Fibroblast of villous mesenchyme (primary cell): ENCODE results near the gene BTBD9. TPM values are rescaled to one million over a fixed set of nuclear protein-coding genes. Genes with fewer than 3 reads are reported as not detected.

ENCODE experiments used
- DNase-seq: peaks from one replicate; pipeline ENCODE4 v3.0.0-alpha.2; 2010; ENCODE audit warnings: low read depth
- H3K4me3 ChIP-seq: 2 replicates; pipeline ENCODE4 v1.5.1; 2011; ENCODE audit warnings: low read depth, mild to moderate bottlenecking, low read length
- total RNA-seq: library from RNA; depleted of rRNA; stranded (reverse); fragments of >200 nt; gene quantifications from 2 replicates; pipeline ENCODE4 v1.2.3, GENCODE V29; 2012
- TF ChIP-seq, protein P1 (sequence below): IDR thresholded peaks from 2 replicates; pipeline ENCODE4 v1.5.1; 2012; ENCODE audit warnings: low read depth, mild to moderate bottlenecking, low read length; ENCODE audit not compliant: insufficient read depth

Gene BTBD9
- total RNA-seq, 1 donor, result 12.1 TPM

- TF ChIP-seq, protein P1, sequence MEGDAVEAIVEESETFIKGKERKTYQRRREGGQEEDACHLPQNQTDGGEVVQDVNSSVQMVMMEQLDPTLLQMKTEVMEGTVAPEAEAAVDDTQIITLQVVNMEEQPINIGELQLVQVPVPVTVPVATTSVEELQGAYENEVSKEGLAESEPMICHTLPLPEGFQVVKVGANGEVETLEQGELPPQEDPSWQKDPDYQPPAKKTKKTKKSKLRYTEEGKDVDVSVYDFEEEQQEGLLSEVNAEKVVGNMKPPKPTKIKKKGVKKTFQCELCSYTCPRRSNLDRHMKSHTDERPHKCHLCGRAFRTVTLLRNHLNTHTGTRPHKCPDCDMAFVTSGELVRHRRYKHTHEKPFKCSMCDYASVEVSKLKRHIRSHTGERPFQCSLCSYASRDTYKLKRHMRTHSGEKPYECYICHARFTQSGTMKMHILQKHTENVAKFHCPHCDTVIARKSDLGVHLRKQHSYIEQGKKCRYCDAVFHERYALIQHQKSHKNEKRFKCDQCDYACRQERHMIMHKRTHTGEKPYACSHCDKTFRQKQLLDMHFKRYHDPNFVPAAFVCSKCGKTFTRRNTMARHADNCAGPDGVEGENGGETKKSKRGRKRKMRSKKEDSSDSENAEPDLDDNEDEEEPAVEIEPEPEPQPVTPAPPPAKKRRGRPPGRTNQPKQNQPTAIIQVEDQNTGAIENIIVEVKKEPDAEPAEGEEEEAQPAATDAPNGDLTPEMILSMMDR, result no peak
- H3K4me3 ChIP-seq, result no peak overlapping the region
- DNase-seq, result no peak
Measured at GRCh38 chr6:38269461-38270172, 370.1 kb downstream of the BTBD9 start.

GRCh38 chr6:38268342-38268741 is 371.4 kb downstream of the BTBD9 start:
- TF ChIP-seq, protein P1, result no peak
- no peak overlapping the region for H3K4me3 ChIP-seq
- DNase-seq, result no peak

DNA sequence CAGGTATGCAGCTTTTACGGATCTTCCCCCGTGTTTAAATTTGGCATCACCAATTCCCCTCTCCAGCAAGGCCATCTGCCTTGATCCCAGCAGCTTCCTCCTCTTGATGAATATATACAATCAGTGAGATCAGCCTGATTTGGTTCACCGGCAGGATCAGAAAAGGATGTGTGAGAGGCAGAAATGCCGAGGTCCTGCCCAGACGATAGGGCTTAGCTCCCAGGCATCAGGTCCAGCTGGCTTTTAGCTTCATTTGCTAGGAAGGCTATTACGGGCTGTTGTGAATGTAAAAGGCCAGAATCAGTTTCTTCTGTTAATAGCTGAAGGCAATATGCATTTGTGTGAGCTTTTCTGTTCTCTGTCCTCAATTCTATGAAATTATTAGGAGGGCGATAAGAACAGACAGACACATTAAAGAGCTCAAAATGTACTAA is 372.8 kb downstream of the BTBD9 start:
- TF ChIP-seq, protein P1, result no peak
- DNase-seq, result no peak

GRCh38 chr6:38264605-38265004 is 375.1 kb downstream of the BTBD9 start:
- H3K4me3 ChIP-seq, result no peak overlapping the region
- TF ChIP-seq, protein P1, result no peak
- DNase-seq, result no peak

More for the DNA sequence above, 372.8 kb downstream of the BTBD9 start:
- no peak overlapping the region for H3K4me3 ChIP-seq

GRCh38 chr6:38262609-38263008 is 377.1 kb downstream of the BTBD9 start:
- DNase-seq, result no peak
- no peak overlapping the region for H3K4me3 ChIP-seq
- TF ChIP-seq, protein P1, result no peak

- TF ChIP-seq, protein P1, result no peak
- DNase-seq, result peak; percentile 75
- no peak overlapping the region for H3K4me3 ChIP-seq
Measured at GRCh38 chr6:38262026-38262425, 377.7 kb downstream of the BTBD9 start.

DNA sequence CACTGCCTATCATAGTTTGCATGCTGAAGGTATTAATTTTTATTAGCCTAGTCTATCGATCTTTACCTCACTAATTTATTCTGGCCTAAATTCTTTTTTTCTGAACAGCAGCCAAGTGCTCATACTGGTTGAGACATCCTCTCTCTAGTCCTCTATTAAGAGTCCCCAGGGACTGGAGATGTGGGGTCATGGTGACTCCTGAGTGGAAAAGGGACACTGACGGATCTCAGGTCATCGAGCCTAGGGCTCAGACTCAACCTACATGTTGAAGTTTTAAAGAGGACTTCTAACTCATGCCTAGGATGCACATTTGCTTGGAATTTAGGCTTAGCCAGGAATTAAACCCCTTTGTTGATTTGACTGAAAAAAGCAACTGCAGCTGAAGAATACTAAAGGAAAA is 378.1 kb downstream of the BTBD9 start:
- no peak overlapping the region for H3K4me3 ChIP-seq
- TF ChIP-seq, protein P1, result no peak
- no peak for DNase-seq
